ENCODE measurements around the gene TNFSF18. TPM values are rescaled to one million over a fixed set of nuclear protein-coding genes. Genes with fewer than 3 reads are reported as not detected.

TNFSF18 gene
- total and polyA plus RNA-seq, 2 experiments from 2014 or later, result 0.06 TPM; not detected in 1

- Histone ChIP-seq H3K9me3 (ENCODE audit: low read depth) (no peaks in the 10 kb centered on the region), H3K4me1 (ENCODE audit: low read depth) (no peaks in the 10 kb centered on the region), H3K36me3 (no peaks in the 10 kb centered on the region), H3K27ac (no peak overlapping the region), H3K27me3 (no peaks in the 10 kb centered on the region), H3K4me3 (no peak overlapping the region)
- peak in 1 of 2 donors; percentile 30 for DNase-seq (ENCODE audit: low read depth in 1 of 2, low spot score in 1 of 2)
- no peak for TF ChIP-seq CTCF (IDR thresholded peaks at IDR 0.05; ENCODE audit: low read depth, low read length)
Measured at GRCh38 chr1:172997941-172998361, 52.8 kb downstream of the TNFSF18 start.

- TF ChIP-seq CTCF (IDR thresholded peaks at IDR 0.05; ENCODE audit: low read depth, low read length), result no peak
- no peak for DNase-seq (ENCODE audit: low read depth in 1 of 2, low spot score in 1 of 2)
- H3K4me3 ChIP-seq, result no peak overlapping the region
- no peak overlapping the region for H3K27ac ChIP-seq
- H3K36me3 ChIP-seq, result no peaks in the 10 kb centered on the region
- no peaks in the 10 kb centered on the region for H3K27me3 ChIP-seq
- no peaks in the 10 kb centered on the region for H3K4me1 ChIP-seq (ENCODE audit: low read depth)
- no peaks in the 10 kb centered on the region for H3K9me3 ChIP-seq (ENCODE audit: low read depth)
Measured at GRCh38 chr1:172993640-172994039, 57.1 kb downstream of the TNFSF18 start.

GRCh38 chr1:172991674-172992400 lies 58.9 kb downstream of the TNFSF18 start:
- Histone ChIP-seq H3K9me3 (ENCODE audit: low read depth) (no peaks in the 10 kb centered on the region), H3K27ac (no peak overlapping the region), H3K36me3 (no peaks in the 10 kb centered on the region), H3K27me3 (no peaks in the 10 kb centered on the region), H3K4me1 (ENCODE audit: low read depth) (no peaks in the 10 kb centered on the region), H3K4me3 (no peak overlapping the region)
- DNase-seq (ENCODE audit: low read depth in 1 of 2, low spot score in 1 of 2), result peak in 1 of 2 donors; percentile 67
- no peak for TF ChIP-seq CTCF (IDR thresholded peaks at IDR 0.05; ENCODE audit: low read depth, low read length)

- no peak overlapping the region for H3K27ac ChIP-seq
- H3K4me3 ChIP-seq, result no peak overlapping the region
- no peak for TF ChIP-seq CTCF (IDR thresholded peaks at IDR 0.05; ENCODE audit: low read depth, low read length)
- H3K9me3 ChIP-seq (ENCODE audit: low read depth), result no peaks in the 10 kb centered on the region
- H3K4me1 ChIP-seq (ENCODE audit: low read depth), result no peaks in the 10 kb centered on the region
- no peaks in the 10 kb centered on the region for H3K36me3 ChIP-seq
- no peaks in the 10 kb centered on the region for H3K27me3 ChIP-seq
- peak in 1 of 2 donors; percentile 81 for DNase-seq (ENCODE audit: low read depth in 1 of 2, low spot score in 1 of 2)
Measured at GRCh38 chr1:172990598-172991215, 60.0 kb downstream of the TNFSF18 start.

Other genes starting within 250 kb of the TNFSF18 start
- gene TNFSF4, start 156.4 kb upstream of the TNFSF18 start, total RNA-seq, result 2.7 and 3.1 TPM in 2 replicates
- gene TNFSF4, start 156.4 kb upstream of the TNFSF18 start, polyA plus RNA-seq, result 1.4 and 2.4 TPM in 2 replicates